HFFc6 (cell line): ENCODE measurements around the gene VRK1. TPM values are rescaled to one million over a fixed set of nuclear protein-coding genes. Genes with fewer than 3 reads are reported as not detected.

Source experiments
- DNase-seq: peaks from one replicate; pipeline ENCODE4 v3.0.0-alpha.2; 2018
- H3K27ac Mint-ChIP-seq: 2 replicates; pipeline ENCODE4 v1.8.0; 2020; ENCODE audit warnings: mild to moderate bottlenecking, mixed read lengths
- H3K27me3 Mint-ChIP-seq: 2 replicates; pipeline ENCODE4 v1.8.0; 2021; ENCODE audit warnings: mild to moderate bottlenecking, moderate library complexity, mixed read lengths; ENCODE audit not compliant: insufficient read depth
- H3K36me3 Mint-ChIP-seq: 2 replicates; pipeline ENCODE4 v1.8.0; 2021; ENCODE audit warnings: low read depth, mixed read lengths
- H3K4me1 Mint-ChIP-seq: 2 replicates; pipeline ENCODE4 v1.8.0; 2020; ENCODE audit warnings: low read depth, mixed read lengths
- H3K4me3 Mint-ChIP-seq: 2 replicates; pipeline ENCODE4 v1.8.0; 2020; ENCODE audit warnings: mild to moderate bottlenecking, moderate library complexity, mixed read lengths
- H3K9me3 Mint-ChIP-seq: 2 replicates; pipeline ENCODE4 v1.8.0; 2020; ENCODE audit warnings: mild to moderate bottlenecking, mixed read lengths
- total RNA-seq, 6 experiments: library from RNA; stranded (reverse); fragmentation: NEBNext Ultra II Directional; extraction: Animal tissue kit (Norgen Biotek cat#: 25700); gene quantifications; 2 replicates in 1 of 6; 3 replicates in 5 of 6; pipeline ENCODE4 v1.2.3, GENCODE V29; 2021
- TF ChIP-seq, protein P1 (sequence below): fragments of 200-600 bp; sonication (generic); IDR thresholded peaks from 2 replicates; pipeline ENCODE4 v1.5.0; 2021; ENCODE audit warnings: antibody characterized with exemption, mild to moderate bottlenecking

Gene VRK1
- total RNA-seq, 6 experiments from 2014 or later = 10.1 to 19.1 (median 17.5) TPM

DNA sequence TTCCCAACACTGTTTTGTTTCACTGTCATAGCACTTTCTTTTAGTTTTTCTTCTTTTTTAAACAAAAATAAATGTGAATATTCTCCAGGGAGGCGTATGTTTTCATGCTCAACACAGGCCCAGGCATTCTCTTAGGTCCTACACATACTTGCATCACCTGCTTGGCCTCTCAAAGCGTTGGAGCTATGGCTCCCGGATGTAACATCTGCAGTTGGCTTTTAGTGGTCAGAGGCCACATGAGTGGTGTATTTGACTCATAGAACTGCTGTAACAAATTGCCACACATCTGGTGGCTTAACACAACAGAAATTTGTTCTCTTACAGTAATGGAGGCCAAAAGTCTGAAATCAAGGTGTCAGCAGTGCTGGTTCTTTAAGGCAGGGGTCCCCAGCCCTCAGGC, 44.6 kb upstream of the VRK1 start:
- peaks cover 26% of the 10 kb centered on the region for H3K27me3 Mint-ChIP-seq
- no peak overlapping the region for H3K4me3 Mint-ChIP-seq
- H3K9me3 Mint-ChIP-seq = no peaks in the 10 kb centered on the region
- no peaks in the 10 kb centered on the region for H3K36me3 Mint-ChIP-seq
- no peak overlapping the region for H3K27ac Mint-ChIP-seq
- no peak for DNase-seq
- TF ChIP-seq, protein P1, sequence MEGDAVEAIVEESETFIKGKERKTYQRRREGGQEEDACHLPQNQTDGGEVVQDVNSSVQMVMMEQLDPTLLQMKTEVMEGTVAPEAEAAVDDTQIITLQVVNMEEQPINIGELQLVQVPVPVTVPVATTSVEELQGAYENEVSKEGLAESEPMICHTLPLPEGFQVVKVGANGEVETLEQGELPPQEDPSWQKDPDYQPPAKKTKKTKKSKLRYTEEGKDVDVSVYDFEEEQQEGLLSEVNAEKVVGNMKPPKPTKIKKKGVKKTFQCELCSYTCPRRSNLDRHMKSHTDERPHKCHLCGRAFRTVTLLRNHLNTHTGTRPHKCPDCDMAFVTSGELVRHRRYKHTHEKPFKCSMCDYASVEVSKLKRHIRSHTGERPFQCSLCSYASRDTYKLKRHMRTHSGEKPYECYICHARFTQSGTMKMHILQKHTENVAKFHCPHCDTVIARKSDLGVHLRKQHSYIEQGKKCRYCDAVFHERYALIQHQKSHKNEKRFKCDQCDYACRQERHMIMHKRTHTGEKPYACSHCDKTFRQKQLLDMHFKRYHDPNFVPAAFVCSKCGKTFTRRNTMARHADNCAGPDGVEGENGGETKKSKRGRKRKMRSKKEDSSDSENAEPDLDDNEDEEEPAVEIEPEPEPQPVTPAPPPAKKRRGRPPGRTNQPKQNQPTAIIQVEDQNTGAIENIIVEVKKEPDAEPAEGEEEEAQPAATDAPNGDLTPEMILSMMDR = no peak
- H3K4me1 Mint-ChIP-seq = no peaks in the 10 kb centered on the region

DNA sequence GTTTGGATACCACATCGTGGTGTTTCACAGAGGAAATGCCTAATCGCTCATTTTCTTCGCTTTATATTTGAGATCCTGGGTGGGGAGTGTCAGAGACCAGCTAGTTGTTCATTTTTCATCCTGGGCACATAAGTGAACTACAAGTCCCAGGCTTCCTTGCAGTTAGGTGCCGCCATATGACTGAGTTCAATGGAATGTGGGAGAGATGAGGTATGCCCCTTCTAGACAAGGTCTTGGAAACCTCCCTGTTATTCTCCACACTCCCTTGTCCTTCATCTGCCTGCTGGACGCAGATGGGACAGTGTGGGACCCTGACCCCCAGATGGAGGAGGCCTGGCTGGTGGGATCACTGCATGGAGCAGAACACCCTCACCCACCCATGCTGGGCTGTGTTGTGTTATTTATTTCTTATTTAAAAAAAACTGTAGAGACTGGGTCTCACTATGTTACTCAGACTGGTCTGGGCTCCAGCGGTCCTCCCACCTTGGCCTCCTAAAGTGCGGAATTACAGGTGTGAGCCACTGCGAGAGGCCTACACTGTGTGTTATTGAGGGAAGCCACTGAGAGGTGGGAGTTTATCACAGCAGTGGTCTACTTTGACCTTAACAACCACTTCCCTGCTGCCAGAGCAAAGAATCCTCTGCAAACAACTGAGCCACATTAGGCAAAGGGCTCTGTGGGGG, 42.9 kb upstream of the VRK1 start:
- peaks cover 23% of the 10 kb centered on the region for H3K27me3 Mint-ChIP-seq
- no peak overlapping the region for H3K27ac Mint-ChIP-seq
- DNase-seq = no peak
- H3K4me3 Mint-ChIP-seq = no peak overlapping the region
- H3K9me3 Mint-ChIP-seq = no peaks in the 10 kb centered on the region
- TF ChIP-seq, protein P1 = no peak
- no peaks in the 10 kb centered on the region for H3K36me3 Mint-ChIP-seq
- H3K4me1 Mint-ChIP-seq = no peaks in the 10 kb centered on the region

DNA sequence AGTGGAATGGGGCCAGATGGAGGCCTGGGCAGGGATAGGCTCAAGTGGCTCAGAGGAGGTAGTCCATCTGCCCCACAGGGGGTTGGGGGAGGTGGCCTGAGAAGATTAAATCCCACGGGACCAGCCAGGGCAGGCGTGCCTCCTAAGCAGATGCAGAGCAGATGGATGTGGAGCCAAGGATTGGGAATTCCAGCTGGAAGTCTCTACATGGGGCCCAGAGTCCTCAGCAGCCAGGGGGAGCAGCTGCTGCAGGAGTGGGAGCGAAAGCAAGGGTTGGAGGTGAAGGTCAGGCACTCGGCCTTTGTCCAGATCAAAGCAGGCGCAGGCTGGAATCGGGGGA, 42.4 kb upstream of the VRK1 start:
- Mint-ChIP-seq H3K9me3 (no peaks in the 10 kb centered on the region), H3K36me3 (no peaks in the 10 kb centered on the region), H3K27me3 (peaks cover 23% of the 10 kb centered on the region), H3K4me3 (no peak overlapping the region), H3K4me1 (no peaks in the 10 kb centered on the region), H3K27ac (no peak overlapping the region)
- TF ChIP-seq, protein P1 = no peak
- DNase-seq = no peak

DNA sequence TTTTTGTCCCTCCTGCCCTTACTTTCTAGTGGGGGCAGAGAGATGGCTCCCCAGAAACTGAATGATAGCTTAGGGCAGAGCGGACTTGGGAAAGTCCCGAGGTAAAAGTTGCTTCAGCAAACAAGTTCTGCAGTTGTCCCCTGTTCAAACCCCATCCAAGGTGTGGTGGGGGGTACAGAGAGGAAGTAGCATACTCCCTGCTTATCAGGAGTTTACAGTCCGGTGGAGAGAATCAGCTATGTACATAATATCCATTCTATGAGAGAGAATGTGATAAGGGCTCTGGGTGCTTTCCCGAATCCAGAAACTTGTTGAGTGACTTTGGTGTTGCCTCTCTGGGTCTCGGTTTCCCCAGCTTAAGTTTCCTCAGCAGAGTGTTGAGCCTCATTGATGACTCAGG, 40.4 kb upstream of the VRK1 start:
- Mint-ChIP-seq H3K4me1 (no peaks in the 10 kb centered on the region), H3K9me3 (no peaks in the 10 kb centered on the region), H3K27ac (no peak overlapping the region), H3K4me3 (no peak overlapping the region), H3K27me3 (peaks cover 19% of the 10 kb centered on the region), H3K36me3 (no peaks in the 10 kb centered on the region)
- no peak for DNase-seq
- TF ChIP-seq, protein P1 = no peak

DNA sequence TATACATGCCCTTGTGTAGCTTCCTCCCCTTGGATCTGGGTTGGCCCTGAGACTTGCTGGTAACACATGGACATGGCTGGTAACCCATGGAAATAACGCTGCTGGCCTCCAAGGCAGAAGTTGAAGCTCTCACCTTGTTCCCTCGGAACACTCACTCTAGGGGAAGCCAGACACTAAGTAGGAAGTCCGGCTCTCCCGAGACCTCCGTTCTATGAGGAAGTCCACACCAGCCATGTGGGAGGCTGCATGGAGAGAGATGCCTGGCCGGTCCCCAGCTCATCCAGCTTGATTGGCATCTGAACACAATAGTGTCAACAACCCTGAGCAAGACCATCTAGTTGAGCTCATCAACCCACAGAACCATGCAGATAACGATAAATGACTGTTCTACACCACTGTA, 39.7 kb upstream of the VRK1 start:
- DNase-seq = no peak
- Mint-ChIP-seq H3K36me3 (no peaks in the 10 kb centered on the region), H3K27ac (no peak overlapping the region), H3K4me3 (no peak overlapping the region), H3K9me3 (no peaks in the 10 kb centered on the region), H3K27me3 (peaks cover 19% of the 10 kb centered on the region), H3K4me1 (no peaks in the 10 kb centered on the region)
- TF ChIP-seq, protein P1 = no peak

DNA sequence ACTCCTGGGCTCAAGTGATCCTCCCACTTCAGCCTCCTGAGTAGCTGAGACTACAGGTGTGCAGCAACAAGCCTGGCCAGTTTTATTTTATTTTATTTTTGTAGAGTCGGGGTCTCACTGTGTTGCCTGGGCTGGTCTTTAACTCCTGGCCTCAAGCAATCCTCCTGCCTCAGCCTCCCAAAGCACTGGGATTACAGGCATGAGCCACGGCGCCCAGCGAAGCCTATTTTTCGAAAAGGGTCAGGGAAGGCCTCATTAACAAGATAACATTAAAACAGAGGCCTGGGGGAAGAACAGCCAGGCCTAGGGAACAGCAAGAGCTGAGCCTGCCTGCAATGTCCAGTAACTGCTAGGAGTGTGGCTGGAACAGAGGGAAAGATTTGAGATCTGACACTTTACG, 36.1 kb upstream of the VRK1 start:
- TF ChIP-seq, protein P1 = no peak
- DNase-seq = no peak
- H3K36me3 Mint-ChIP-seq = no peaks in the 10 kb centered on the region
- no peaks in the 10 kb centered on the region for H3K9me3 Mint-ChIP-seq
- H3K27me3 Mint-ChIP-seq = peaks cover 21% of the 10 kb centered on the region
- no peak overlapping the region for H3K27ac Mint-ChIP-seq
- no peak overlapping the region for H3K4me3 Mint-ChIP-seq
- H3K4me1 Mint-ChIP-seq = no peaks in the 10 kb centered on the region
